ENCODE results near the gene CMPK2. TPM values are rescaled to one million over a fixed set of nuclear protein-coding genes. Genes with fewer than 3 reads are reported as not detected.
A peak's percentile ranks its signal among the peaks of the same experiment; 100 is the strongest.

Gene CMPK2
- total and polyA plus RNA-seq, 10 of the 15 experiments (the other 5 are each of a cell fraction or from before 2014, with no cell fraction given) = 0.50 to 5.6 (median 3.2) TPM

DNA sequence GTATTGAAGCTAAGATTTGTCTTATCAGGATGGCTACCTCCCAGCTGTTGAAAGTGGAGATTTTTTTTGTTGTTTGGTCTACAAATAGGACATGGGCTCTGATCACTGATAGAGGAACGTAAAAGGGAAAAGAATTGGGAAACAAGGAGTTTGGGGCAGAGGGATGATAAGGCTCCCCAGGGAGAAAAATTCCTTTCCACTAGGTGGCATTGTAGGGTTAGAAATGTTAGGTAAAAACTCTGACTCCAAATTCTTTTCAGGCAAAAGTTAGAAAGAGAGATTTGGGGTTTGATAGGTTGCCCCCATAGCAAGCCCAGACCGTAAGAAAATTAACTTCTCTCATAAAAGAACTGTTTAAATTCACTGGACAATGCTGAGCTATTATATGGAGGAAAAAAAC lies 19.8 kb downstream of the CMPK2 start:
- RAD21 ChIA-PET (ENCODE audit: unreplicated experiment) = no interaction called here
- peaks cover 28% of the 10 kb centered on the region; the same call in 2 of the 3 replicates for H3K9me3 ChIP-seq (replicated peaks; ENCODE audit: control insufficient read depth, insufficient read depth, low read length)

More for the DNA sequence above, 19.8 kb downstream of the CMPK2 start:
- H2AFZ ChIP-seq (ENCODE audit: control insufficient read depth, low read depth, low read length) = no peak overlapping the region
- no peak overlapping the region for H3K4me3 ChIP-seq
- intact Hi-C loops (cut with micrococcal nuclease; ENCODE audit: unreplicated experiment) (no loop called here), in situ Hi-C loops (cut with MboI) (no loop called here)
- no peaks in the 10 kb centered on the region for H4K20me1 ChIP-seq (ENCODE audit: control insufficient read depth, insufficient read depth)
- H3K36me3 ChIP-seq (ENCODE audit: control insufficient read depth in 2 of 2, insufficient read depth in 2 of 2, low read length in 1 of 2) = no peaks in the 10 kb centered on the region; a peak in 1 of 4 replicates
- SMC1A ChIA-PET (ENCODE audit: uncharacterized antibody, unreplicated experiment) = no interaction called here
- ATAC-seq (no peak), DNase-seq (ENCODE audit: low read depth, low spot score) (no peak), FAIRE-seq (no peak)
- H3K4me2 ChIP-seq (ENCODE audit: control insufficient read depth, insufficient read depth) = no peak overlapping the region
- H3K27ac ChIP-seq (ENCODE audit: control insufficient read depth, insufficient read depth) = no peak overlapping the region
- 41% methylated on average over 2 of the region's 2 CpGs for WGBS (ENCODE audit: insufficient coverage, insufficient replicate concordance, low lambda C conversion rate, missing lambda C conversion rate)
- TF ChIP-seq RCOR1 (conservative IDR thresholded peaks at IDR 0.05; ENCODE audit: low read depth, low read length) (no peak), MEF2B (IDR thresholded peaks at IDR 0.05; ENCODE audit: partially characterized antibody, poor library complexity, severe bottlenecking) (no peak), WRNIP1 (IDR thresholded peaks at IDR 0.05; ENCODE audit: borderline replicate concordance, low read depth, low read length) (no peak), RBBP5 (conservative IDR thresholded peaks at IDR 0.05) (no peak), JUNB (IDR thresholded peaks at IDR 0.05) (no peak)
- TF ChIP-seq, protein P1, sequence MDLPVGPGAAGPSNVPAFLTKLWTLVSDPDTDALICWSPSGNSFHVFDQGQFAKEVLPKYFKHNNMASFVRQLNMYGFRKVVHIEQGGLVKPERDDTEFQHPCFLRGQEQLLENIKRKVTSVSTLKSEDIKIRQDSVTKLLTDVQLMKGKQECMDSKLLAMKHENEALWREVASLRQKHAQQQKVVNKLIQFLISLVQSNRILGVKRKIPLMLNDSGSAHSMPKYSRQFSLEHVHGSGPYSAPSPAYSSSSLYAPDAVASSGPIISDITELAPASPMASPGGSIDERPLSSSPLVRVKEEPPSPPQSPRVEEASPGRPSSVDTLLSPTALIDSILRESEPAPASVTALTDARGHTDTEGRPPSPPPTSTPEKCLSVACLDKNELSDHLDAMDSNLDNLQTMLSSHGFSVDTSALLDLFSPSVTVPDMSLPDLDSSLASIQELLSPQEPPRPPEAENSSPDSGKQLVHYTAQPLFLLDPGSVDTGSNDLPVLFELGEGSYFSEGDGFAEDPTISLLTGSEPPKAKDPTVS (IDR thresholded peaks at IDR 0.05; ENCODE audit: low read depth, low read length) = no peak
- TF ChIP-seq, protein P2, sequence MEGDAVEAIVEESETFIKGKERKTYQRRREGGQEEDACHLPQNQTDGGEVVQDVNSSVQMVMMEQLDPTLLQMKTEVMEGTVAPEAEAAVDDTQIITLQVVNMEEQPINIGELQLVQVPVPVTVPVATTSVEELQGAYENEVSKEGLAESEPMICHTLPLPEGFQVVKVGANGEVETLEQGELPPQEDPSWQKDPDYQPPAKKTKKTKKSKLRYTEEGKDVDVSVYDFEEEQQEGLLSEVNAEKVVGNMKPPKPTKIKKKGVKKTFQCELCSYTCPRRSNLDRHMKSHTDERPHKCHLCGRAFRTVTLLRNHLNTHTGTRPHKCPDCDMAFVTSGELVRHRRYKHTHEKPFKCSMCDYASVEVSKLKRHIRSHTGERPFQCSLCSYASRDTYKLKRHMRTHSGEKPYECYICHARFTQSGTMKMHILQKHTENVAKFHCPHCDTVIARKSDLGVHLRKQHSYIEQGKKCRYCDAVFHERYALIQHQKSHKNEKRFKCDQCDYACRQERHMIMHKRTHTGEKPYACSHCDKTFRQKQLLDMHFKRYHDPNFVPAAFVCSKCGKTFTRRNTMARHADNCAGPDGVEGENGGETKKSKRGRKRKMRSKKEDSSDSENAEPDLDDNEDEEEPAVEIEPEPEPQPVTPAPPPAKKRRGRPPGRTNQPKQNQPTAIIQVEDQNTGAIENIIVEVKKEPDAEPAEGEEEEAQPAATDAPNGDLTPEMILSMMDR (IDR thresholded peaks at IDR 0.05 in 2 of 3, conservative IDR thresholded peaks at IDR 0.05 in 1 of 3; ENCODE audit: control insufficient read depth in 2 of 3, extremely low read depth in 1 of 3, insufficient read depth in 1 of 3, low read depth in 3 of 3, low read length in 3 of 3) = 0 out of 6 replicates have a peak, but pooled peaks of 1 of the 3 experiments have one; percentile 9
- H3K4me1 ChIP-seq (ENCODE audit: control insufficient read depth, insufficient read depth, low read length) = no peaks in the 10 kb centered on the region
- no TSS peak for BruUV-seq (replicated peaks)
- no peaks in the 10 kb centered on the region for H3K27me3 ChIP-seq (replicated peaks in 1 of 2; ENCODE audit: control insufficient read depth in 2 of 2, insufficient read depth in 2 of 2, low read length in 1 of 2)
- H3K9ac ChIP-seq (ENCODE audit: control insufficient read depth, insufficient read depth, low read length) = no peak overlapping the region
- no peaks in the 10 kb centered on the region for H3K79me2 ChIP-seq (ENCODE audit: control insufficient read depth, insufficient read depth, low read length)
- POLR2A ChIA-PET = no interaction called here
- CTCF ChIA-PET = no interaction called here

All from GM12878 (cell line).